G401 (cell line): Measurements from ENCODE around the gene CD7. TPM values are rescaled to one million over a fixed set of nuclear protein-coding genes. Genes with fewer than 3 reads are reported as not detected.
A peak's percentile ranks its signal among the peaks of the same experiment; 100 is the strongest.
"Not testable (repeated sequence)": the region's sequence is repeated elsewhere in the genome, so short reads cannot be mapped to it uniquely, and the experiment has no call there.

ENCODE experiments used
- DNase-seq: peaks from one replicate; pipeline ENCODE4 v3.0.0-alpha.2; 2015; ENCODE audit warnings: low spot score
- in situ Hi-C: cut with HindIII; loops from 2 replicates; pipeline ENCODE4 v1.10.0; 2016; ENCODE audit warnings: low sequenced_read_pairs, mixed read lengths
- total RNA-seq: library from RNA; depleted of rRNA; stranded (reverse); fragments of >200 nt; shearing (Covaris generic); gene quantifications from 2 replicates; pipeline ENCODE4 v1.2.3, GENCODE V29; 2014; rRNA removed

The CD7 gene
- 3.8 and 26.3 TPM in 2 replicates for total RNA-seq

- in situ Hi-C loops = no loop called here
- DNase-seq = no peak
Measured at GRCh38 chr17:82317394-82318168, at the start of gene CD7. TSS of gene CD7 (minus strand) at chr17:82317608. CDS start at chr17:82317495, 113 bp downstream.

GRCh38 chr17:82366749-82367148, 49.3 kb upstream of the CD7 start:
- in situ Hi-C loops = no loop called here
- DNase-seq = no peak

- DNase-seq = no peak
- in situ Hi-C loops = no loop called here
Measured at GRCh38 chr17:82365606-82366295, 48.3 kb upstream of the CD7 start.

GRCh38 chr17:82361885-82362633, 44.7 kb upstream of the CD7 start:
- no peak for DNase-seq
- in situ Hi-C loops = loop anchor here (5.0 kb wide), 1 partner anchor 55 kb away; the partner anchor contains the start of genes HEXD and OGFOD3

- DNase-seq = not testable (repeated sequence)
- in situ Hi-C loops = loop anchor here (5.0 kb wide), 1 partner anchor 58 kb away; the partner anchor contains the start of genes HEXD and OGFOD3
Measured at GRCh38 chr17:82359451-82360074, 42.2 kb upstream of the CD7 start.

GRCh38 chr17:82358465-82359350, 41.3 kb upstream of the CD7 start, which contains the start of gene TEX19:
TSS of gene TEX19 (plus strand) at chr17:82359247. CDS start at chr17:82362151, 2,904 bp downstream.
- no peak for DNase-seq

GRCh38 chr17:82357394-82357793, 40.0 kb upstream of the CD7 start:
- in situ Hi-C loops = no loop called here
- DNase-seq = no peak

More at GRCh38 chr17:82358465-82359350, 41.3 kb upstream of the CD7 start, which contains the start of gene TEX19:
- in situ Hi-C loops = no loop called here

- in situ Hi-C loops = no loop called here
- DNase-seq = no peak
Measured at GRCh38 chr17:82356845-82357355, 39.5 kb upstream of the CD7 start.

- in situ Hi-C loops = no loop called here
- no peak for DNase-seq
Measured at GRCh38 chr17:82355770-82356427, 38.5 kb upstream of the CD7 start.

- in situ Hi-C loops = no loop called here
- no peak for DNase-seq
Measured at GRCh38 chr17:82354804-82355308, 37.4 kb upstream of the CD7 start.

GRCh38 chr17:82353484-82353883, 36.1 kb upstream of the CD7 start:
- DNase-seq = no peak
- in situ Hi-C loops = no loop called here

- peak; percentile 92 for DNase-seq
- in situ Hi-C loops = no loop called here
Measured at GRCh38 chr17:82351713-82352488, 34.5 kb upstream of the CD7 start.

- in situ Hi-C loops = no loop called here
- DNase-seq = no peak
Measured at GRCh38 chr17:82351254-82351712, 33.9 kb upstream of the CD7 start.

GRCh38 chr17:82350182-82351030, 33.0 kb upstream of the CD7 start:
- DNase-seq = no peak

GRCh38 chr17:82349287-82349701, 31.9 kb upstream of the CD7 start:
- in situ Hi-C loops = loop anchor here (10.0 kb wide), 2 partner anchors 54 to 66 kb away; partner anchors contain the start of genes HEXD and OGFOD3
- peak; percentile 51 for DNase-seq

More at GRCh38 chr17:82350182-82351030, 33.0 kb upstream of the CD7 start:
- in situ Hi-C loops = no loop called here
